OCI-LY3 (cell line): ENCODE data around the gene GALNT16.

Experiments
- H2AFZ ChIP-seq: fragments of 200-600, 300-600 bp; shearing (Covaris generic); 2 replicates; pipeline ENCODE4 v1.6.0; 2014; ENCODE audit warnings: antibody characterized with exemption, low read depth, low read length
- H3K27ac ChIP-seq: fragments of 200-600, 300-600 bp; sonication (generic); 2 replicates; pipeline ENCODE4 v1.5.1; 2014; ENCODE audit warnings: mild to moderate bottlenecking, low read length, moderate library complexity, mixed read lengths
- H3K27me3 ChIP-seq: fragments of 200-600, 300-600 bp; sonication (generic); 2 replicates; pipeline ENCODE4 v1.6.1; 2014; ENCODE audit warnings: low read depth, low read length, mixed read lengths
- H3K36me3 ChIP-seq: fragments of 200-600, 300-600 bp; sonication (generic); replicated peaks from 2 replicates; pipeline ENCODE3; 2014; ENCODE audit warnings: low read depth, low read length, mixed read lengths
- H3K4me1 ChIP-seq: fragments of 300-600, 200-600 bp; sonication (generic); 2 replicates; pipeline ENCODE4 v1.6.1; 2014; ENCODE audit warnings: low read length, mixed read lengths
- H3K4me2 ChIP-seq: fragments of 200-600, 300-600 bp; sonication (generic); 2 replicates; pipeline ENCODE4 v1.6.1; 2014; ENCODE audit warnings: low read length, mixed read lengths
- H3K4me3 ChIP-seq: fragments of 300-600, 200-600 bp; sonication (generic); 2 replicates; pipeline ENCODE4 v1.5.1; 2014; ENCODE audit warnings: antibody characterized with exemption, mild to moderate bottlenecking, low read length, moderate library complexity
- H3K79me2 ChIP-seq: fragments of 300-600, 200-600 bp; shearing (Covaris generic); 2 replicates; pipeline ENCODE4 v1.6.1; 2014; ENCODE audit warnings: mild to moderate bottlenecking, low read length, mixed read lengths
- H3K9ac ChIP-seq: fragments of 300-600, 200-600 bp; shearing (Covaris generic); 2 replicates; pipeline ENCODE4 v1.6.0; 2014; ENCODE audit warnings: mild to moderate bottlenecking, low read length, moderate library complexity
- H3K9me3 ChIP-seq: fragments of 200-600, 300-600 bp; shearing (Covaris generic); 2 replicates; pipeline ENCODE4 v1.6.1; 2014; ENCODE audit warnings: low read length, mixed read lengths; ENCODE audit not compliant: insufficient read depth
- H4K20me1 ChIP-seq: fragments of 200-600, 300-600 bp; sonication (generic); 2 replicates; pipeline ENCODE4 v1.6.1; 2016; ENCODE audit warnings: low read length, mixed read lengths; ENCODE audit not compliant: insufficient read depth
- CTCF ChIP-seq: fragments of 200-600, 300-600 bp; sonication (generic); IDR thresholded peaks from 2 replicates; pipeline ENCODE4 v1.5.1; 2014; ENCODE audit warnings: antibody characterized with exemption, low read length, low read depth
- EZH2phosphoT487 ChIP-seq: fragments of 200-600 bp; shearing (Covaris generic); IDR thresholded peaks from 2 replicates; pipeline ENCODE4 v1.6.1; 2018; ENCODE audit warnings: antibody characterized with exemption, mixed run types, low read depth

Gene GALNT16

GRCh38 chr14:69345402-69345801 is 85.4 kb downstream of the GALNT16 start:
- no peak overlapping the region for H3K4me3 ChIP-seq
- H3K4me2 ChIP-seq = no peak overlapping the region
- no peak overlapping the region for H3K27ac ChIP-seq
- no peak overlapping the region for H3K9ac ChIP-seq
- H2AFZ ChIP-seq = no peak overlapping the region
- H4K20me1 ChIP-seq = no peaks in the 10 kb centered on the region
- no peaks in the 10 kb centered on the region for H3K9me3 ChIP-seq
- H3K27me3 ChIP-seq = no peaks in the 10 kb centered on the region
- no peaks in the 10 kb centered on the region for H3K79me2 ChIP-seq
- TF ChIP-seq CTCF = no peak
- TF ChIP-seq EZH2phosphoT487 = no peak
- peaks cover 31% of the 10 kb centered on the region for H3K4me1 ChIP-seq
- H3K36me3 ChIP-seq = no peaks in the 10 kb centered on the region

GRCh38 chr14:69346710-69347109 is 86.8 kb downstream of the GALNT16 start:
- H4K20me1 ChIP-seq = no peaks in the 10 kb centered on the region
- TF ChIP-seq EZH2phosphoT487 (no peak), CTCF (peak; percentile 74)
- no peaks in the 10 kb centered on the region for H3K36me3 ChIP-seq
- H3K27ac ChIP-seq = no peak overlapping the region
- H3K4me2 ChIP-seq = peak overlapping the region; percentile 41
- peaks cover 28% of the 10 kb centered on the region for H3K4me1 ChIP-seq
- no peak overlapping the region for H3K4me3 ChIP-seq
- H3K27me3 ChIP-seq = no peaks in the 10 kb centered on the region
- no peak overlapping the region for H3K9ac ChIP-seq
- H3K9me3 ChIP-seq = no peaks in the 10 kb centered on the region
- H3K79me2 ChIP-seq = no peaks in the 10 kb centered on the region
- H2AFZ ChIP-seq = peak overlapping the region; percentile 71

- Histone ChIP-seq H3K4me3 (no peak overlapping the region), H3K27me3 (no peaks in the 10 kb centered on the region), H3K4me1 (peaks cover 48% of the 10 kb centered on the region), H3K9ac (no peak overlapping the region), H4K20me1 (no peaks in the 10 kb centered on the region), H3K36me3 (no peaks in the 10 kb centered on the region), H3K9me3 (no peaks in the 10 kb centered on the region), H2AFZ (no peak overlapping the region), H3K27ac (no peak overlapping the region), H3K4me2 (no peak overlapping the region), H3K79me2 (peaks cover 3% of the 10 kb centered on the region; the same call in 1 of the 2 replicates)
- no peak for TF ChIP-seq CTCF
- no peak for TF ChIP-seq EZH2phosphoT487
Measured at GRCh38 chr14:69349091-69349777, 89.3 kb downstream of the GALNT16 start.

GRCh38 chr14:69350892-69351291 is 90.9 kb downstream of the GALNT16 start:
- no peaks in the 10 kb centered on the region for H3K36me3 ChIP-seq
- H3K79me2 ChIP-seq = peaks cover 3% of the 10 kb centered on the region; the same call in 1 of the 2 replicates
- peak; percentile 23; the same call in 1 of the 2 replicates for TF ChIP-seq CTCF
- TF ChIP-seq EZH2phosphoT487 = no peak
- no peaks in the 10 kb centered on the region for H3K27me3 ChIP-seq
- no peaks in the 10 kb centered on the region for H3K9me3 ChIP-seq
- H3K4me3 ChIP-seq = no peak overlapping the region
- no peak overlapping the region for H2AFZ ChIP-seq
- H3K9ac ChIP-seq = no peak overlapping the region
- H3K27ac ChIP-seq = no peak overlapping the region
- no peaks in the 10 kb centered on the region for H4K20me1 ChIP-seq
- peak overlapping the region; percentile 1; the same call in 1 of the 2 replicates for H3K4me2 ChIP-seq
- peaks cover 63% of the 10 kb centered on the region for H3K4me1 ChIP-seq
